Smooth muscle cell (in vitro differentiated cells): Measurements from ENCODE around the gene DUOX2. TPM values are rescaled to one million over a fixed set of nuclear protein-coding genes. Genes with fewer than 3 reads are reported as not detected.

Source experiments
- DNase-seq: peaks from one replicate; lab custom pipeline; 2025; ENCODE audit not compliant: unreplicated experiment; lab: John Stamatoyannopoulos, UW
- H2AFZ ChIP-seq: fragments of 200-600 bp; sonication (generic); 2 replicates; pipeline ENCODE4 v1.6.0; 2016; ENCODE audit warnings: antibody characterized with exemption, low read depth, mild to moderate bottlenecking
- H3F3A ChIP-seq: fragments of 200-600 bp; sonication (generic); 2 replicates; pipeline ENCODE4 v1.6.0; 2017; ENCODE audit warnings: antibody characterized with exemption, low read depth
- H3K27ac ChIP-seq: fragments of 200-600 bp; sonication (generic); 2 replicates; pipeline ENCODE4 v1.5.1; 2016; ENCODE audit warnings: low read depth, mild to moderate bottlenecking
- H3K27me3 ChIP-seq: fragments of 200-600 bp; sonication (generic); 2 replicates; pipeline ENCODE4 v1.6.1; 2016; ENCODE audit warnings: low read depth, mild to moderate bottlenecking
- H3K36me3 ChIP-seq: fragments of 200-600 bp; sonication (generic); 2 replicates; pipeline ENCODE4 v1.5.1; 2016; ENCODE audit warnings: low read depth
- H3K4me1 ChIP-seq: fragments of 200-600 bp; sonication (generic); 2 replicates; pipeline ENCODE4 v1.5.1; 2016; ENCODE audit warnings: low read depth
- H3K4me2 ChIP-seq: fragments of 200-600 bp; sonication (generic); 2 replicates; pipeline ENCODE4 v1.6.0; 2016; ENCODE audit warnings: mild to moderate bottlenecking
- H3K4me3 ChIP-seq: fragments of 200-600 bp; sonication (generic); 2 replicates; pipeline ENCODE4 v1.5.1; 2016; ENCODE audit warnings: mild to moderate bottlenecking
- H3K79me2 ChIP-seq: fragments of 200-600 bp; sonication (generic); 2 replicates; pipeline ENCODE4 v1.6.0; 2016; ENCODE audit warnings: low read depth, mild to moderate bottlenecking
- H3K9ac ChIP-seq: fragments of 200-600 bp; sonication (generic); 2 replicates; pipeline ENCODE4 v1.6.0; 2016; ENCODE audit warnings: low read depth
- H3K9me3 ChIP-seq: fragments of 200-600 bp; sonication (generic); replicated peaks from 2 replicates; pipeline ENCODE4 v1.5.1; 2016; ENCODE audit warnings: low read depth
- H4K20me1 ChIP-seq: fragments of 200-600 bp; sonication (generic); 2 replicates; pipeline ENCODE4 v1.6.0; 2016; ENCODE audit warnings: low read depth
- CTCF ChIP-seq: fragments of 200-600 bp; sonication (generic); IDR thresholded peaks from 2 replicates; pipeline ENCODE4 v1.5.1; 2017; ENCODE audit warnings: borderline replicate concordance, mild to moderate bottlenecking, antibody characterized with exemption; ENCODE audit not compliant: insufficient read depth, poor library complexity, severe bottlenecking
- WGBS: methylation state at CpG from one replicate; pipeline ENCODE4 v1.1.7; 2016; ENCODE audit warnings: low lambda C conversion rate; 5-methylcytosine and 5-hydroxymethylcytosine counted together
- polyA plus RNA-seq: library from polyadenylated mRNA; unstranded; fragments of >200 nt; fragmentation: Nextera tagmentation; extraction: Ambion mirVana; gene quantifications from 2 replicates; pipeline ENCODE4 v1.2.1, GENCODE V29; 2016
- total RNA-seq: library from RNA; depleted of rRNA; stranded (reverse); fragments of >200 nt; gene quantifications from 2 replicates; pipeline ENCODE4 v1.2.3, GENCODE V29; 2014

Gene DUOX2
- total and polyA plus RNA-seq, 2 experiments from 2014 or later, result 0.34 to 1.4 TPM

GRCh38 chr15:45095661-45096060, 18.3 kb downstream of the DUOX2 start:
- WGBS, result 92% methylated on average over 10 of the region's 11 CpGs
- H3K79me2 ChIP-seq, result no peaks in the 10 kb centered on the region
- H3K36me3 ChIP-seq, result no peaks in the 10 kb centered on the region
- no peak overlapping the region for H3K4me3 ChIP-seq
- no peaks in the 10 kb centered on the region for H3F3A ChIP-seq
- H3K9ac ChIP-seq, result no peak overlapping the region
- no peaks in the 10 kb centered on the region for H3K4me1 ChIP-seq
- DNase-seq, result no peak
- no peak overlapping the region for H2AFZ ChIP-seq
- no peak overlapping the region for H3K27ac ChIP-seq
- H3K4me2 ChIP-seq, result no peak overlapping the region
- H3K9me3 ChIP-seq, result no peaks in the 10 kb centered on the region
- H3K27me3 ChIP-seq, result peaks cover 17% of the 10 kb centered on the region
- H4K20me1 ChIP-seq, result no peaks in the 10 kb centered on the region
- TF ChIP-seq CTCF, result no peak

GRCh38 chr15:45094358-45094730, 19.6 kb downstream of the DUOX2 start:
- Histone ChIP-seq H3F3A (no peaks in the 10 kb centered on the region), H3K79me2 (no peaks in the 10 kb centered on the region), H3K36me3 (no peaks in the 10 kb centered on the region), H3K4me1 (no peaks in the 10 kb centered on the region), H2AFZ (no peak overlapping the region), H3K27me3 (peaks cover 17% of the 10 kb centered on the region), H3K9ac (no peak overlapping the region), H3K4me2 (no peak overlapping the region), H3K4me3 (no peak overlapping the region), H3K27ac (no peak overlapping the region), H4K20me1 (peaks cover under 1% of the 10 kb centered on the region), H3K9me3 (no peaks in the 10 kb centered on the region)
- DNase-seq, result no peak
- no peak for TF ChIP-seq CTCF
- 75% methylated on average over 9 of the region's 9 CpGs for WGBS

GRCh38 chr15:45093622-45094357, 20.2 kb downstream of the DUOX2 start:
- 93% methylated on average over 11 of the region's 11 CpGs for WGBS
- Histone ChIP-seq H3K79me2 (no peaks in the 10 kb centered on the region), H3K4me1 (no peaks in the 10 kb centered on the region), H3K9ac (no peak overlapping the region), H3K27me3 (peaks cover 17% of the 10 kb centered on the region), H3K4me2 (no peak overlapping the region), H3F3A (no peaks in the 10 kb centered on the region), H3K4me3 (no peak overlapping the region), H4K20me1 (peaks cover 4% of the 10 kb centered on the region), H3K36me3 (no peaks in the 10 kb centered on the region), H3K9me3 (no peaks in the 10 kb centered on the region), H2AFZ (no peak overlapping the region), H3K27ac (no peak overlapping the region)
- DNase-seq, result no peak
- no peak for TF ChIP-seq CTCF

GRCh38 chr15:45093013-45093412, 21.0 kb downstream of the DUOX2 start:
- Histone ChIP-seq H3K79me2 (no peaks in the 10 kb centered on the region), H3K9ac (no peak overlapping the region), H3K27me3 (peaks cover 12% of the 10 kb centered on the region), H3K27ac (no peak overlapping the region), H3K4me1 (no peaks in the 10 kb centered on the region), H2AFZ (no peak overlapping the region), H3F3A (no peaks in the 10 kb centered on the region), H4K20me1 (peaks cover 4% of the 10 kb centered on the region), H3K4me3 (no peak overlapping the region), H3K4me2 (no peak overlapping the region), H3K36me3 (no peaks in the 10 kb centered on the region), H3K9me3 (no peaks in the 10 kb centered on the region)
- no peak for DNase-seq
- WGBS, result 90% methylated on average over 4 of the region's 4 CpGs
- TF ChIP-seq CTCF, result no peak
